Measurements from ENCODE around the gene KLHL24.

KLHL24 gene

DNA sequence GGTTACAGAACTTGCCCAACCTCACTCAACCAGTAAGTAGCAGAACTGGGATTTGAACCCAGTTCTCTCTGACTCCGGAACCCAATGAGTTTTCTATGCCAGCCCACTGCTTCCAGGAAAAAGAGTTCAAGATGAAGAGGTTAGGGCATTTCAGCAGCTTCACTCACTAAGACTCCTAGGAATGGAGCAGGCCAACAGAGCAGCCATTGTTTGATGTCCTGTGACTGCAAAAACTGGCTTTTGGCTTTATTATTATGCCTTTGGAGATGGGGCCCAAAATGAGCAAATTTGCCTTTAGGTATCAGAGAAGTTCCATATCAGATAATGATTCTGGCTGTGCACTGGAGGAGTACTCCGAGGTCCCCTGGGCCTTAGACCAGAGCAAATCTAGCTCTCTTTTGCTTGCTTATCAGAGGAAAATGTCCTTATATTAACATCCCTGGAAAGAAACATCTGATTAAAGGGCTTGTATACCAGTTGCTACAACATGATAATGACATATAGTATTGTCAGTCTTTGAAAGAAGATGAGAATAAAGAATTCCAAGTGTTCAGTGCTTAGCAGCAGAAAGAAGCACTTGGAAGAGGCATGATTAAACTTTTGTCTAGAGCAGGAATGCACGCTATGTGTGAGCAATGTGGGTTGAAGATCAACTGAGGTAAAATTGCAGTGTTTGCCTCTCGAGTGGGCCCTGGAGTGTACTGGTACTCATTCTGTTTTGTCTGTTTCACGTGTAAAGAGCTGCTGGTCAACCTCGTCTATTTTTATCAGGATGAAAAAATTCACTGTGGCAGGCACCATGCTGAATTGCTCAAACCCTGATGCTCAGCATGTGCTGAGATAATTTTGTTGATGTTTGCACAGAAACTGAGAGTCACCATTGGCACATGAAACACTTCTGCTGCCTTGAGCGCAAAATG is 21.8 kb upstream of the KLHL24 start:
- Histone ChIP-seq H3K4me2 (ENCODE audit: low read length) (no peak overlapping the region), H3K4me1 (ENCODE audit: insufficient read depth, low read length, severe bottlenecking) (peaks cover 6% of the 10 kb centered on the region), H4K20me1 (ENCODE audit: insufficient read depth, low read length) (no peaks in the 10 kb centered on the region), H3K27ac (ENCODE audit: low read depth, low read length, poor library complexity, severe bottlenecking) (no peak overlapping the region), H3K36me3 (ENCODE audit: insufficient read depth, low read length) (no peaks in the 10 kb centered on the region), H3K9me3 (ENCODE audit: low read length) (no peaks in the 10 kb centered on the region), H3K4me3 (ENCODE audit: low read depth, low read length, poor library complexity, severe bottlenecking) (no peak overlapping the region), H3K79me2 (ENCODE audit: insufficient read depth, low read length) (no peaks in the 10 kb centered on the region), H3F3A (ENCODE audit: insufficient read depth, low read length) (no peaks in the 10 kb centered on the region), H3K9ac (ENCODE audit: low read length) (no peak overlapping the region), H2AFZ (ENCODE audit: low read length) (peak overlapping the region; percentile 67; the same call in 1 of the 2 replicates), H3K27me3 (ENCODE audit: insufficient read depth, low read length) (no peaks in the 10 kb centered on the region), H3K9me2 (ENCODE audit: low read depth, low read length) (no peaks in the 10 kb centered on the region)
- TF ChIP-seq, protein P1, sequence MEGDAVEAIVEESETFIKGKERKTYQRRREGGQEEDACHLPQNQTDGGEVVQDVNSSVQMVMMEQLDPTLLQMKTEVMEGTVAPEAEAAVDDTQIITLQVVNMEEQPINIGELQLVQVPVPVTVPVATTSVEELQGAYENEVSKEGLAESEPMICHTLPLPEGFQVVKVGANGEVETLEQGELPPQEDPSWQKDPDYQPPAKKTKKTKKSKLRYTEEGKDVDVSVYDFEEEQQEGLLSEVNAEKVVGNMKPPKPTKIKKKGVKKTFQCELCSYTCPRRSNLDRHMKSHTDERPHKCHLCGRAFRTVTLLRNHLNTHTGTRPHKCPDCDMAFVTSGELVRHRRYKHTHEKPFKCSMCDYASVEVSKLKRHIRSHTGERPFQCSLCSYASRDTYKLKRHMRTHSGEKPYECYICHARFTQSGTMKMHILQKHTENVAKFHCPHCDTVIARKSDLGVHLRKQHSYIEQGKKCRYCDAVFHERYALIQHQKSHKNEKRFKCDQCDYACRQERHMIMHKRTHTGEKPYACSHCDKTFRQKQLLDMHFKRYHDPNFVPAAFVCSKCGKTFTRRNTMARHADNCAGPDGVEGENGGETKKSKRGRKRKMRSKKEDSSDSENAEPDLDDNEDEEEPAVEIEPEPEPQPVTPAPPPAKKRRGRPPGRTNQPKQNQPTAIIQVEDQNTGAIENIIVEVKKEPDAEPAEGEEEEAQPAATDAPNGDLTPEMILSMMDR (IDR thresholded peaks at IDR 0.05; ENCODE audit: low read length): no peak
- TF ChIP-seq EZH2 (IDR thresholded peaks at IDR 0.05; ENCODE audit: borderline replicate concordance, low read length): no peak

DNA sequence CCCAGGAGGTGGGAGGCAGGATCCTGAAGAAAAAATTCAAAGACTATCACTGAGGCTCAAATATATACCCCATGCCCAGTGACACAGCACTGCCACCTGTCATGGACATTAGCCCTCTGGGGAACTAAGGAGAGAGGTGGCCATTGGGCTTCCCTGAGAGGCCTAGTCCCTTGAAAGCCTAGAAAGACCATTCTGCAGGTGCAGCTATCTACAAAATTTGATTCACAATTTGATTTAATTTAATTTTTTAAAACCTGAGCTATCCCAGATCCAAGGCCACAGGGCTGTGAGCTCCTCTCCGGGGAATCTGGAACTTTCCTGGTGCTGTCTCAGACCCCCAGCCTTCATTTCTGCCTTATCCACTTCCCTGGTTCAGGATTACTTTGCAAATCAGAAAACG is 16.9 kb upstream of the KLHL24 start:
- Histone ChIP-seq H3K4me2 (ENCODE audit: low read length) (no peak overlapping the region), H3K4me1 (ENCODE audit: insufficient read depth, low read length, severe bottlenecking) (peaks cover 6% of the 10 kb centered on the region), H3K27ac (ENCODE audit: low read depth, low read length, poor library complexity, severe bottlenecking) (no peak overlapping the region), H3K9me2 (ENCODE audit: low read depth, low read length) (no peaks in the 10 kb centered on the region), H3K9me3 (ENCODE audit: low read length) (0 out of 2 replicates have a peak, but pooled peaks cover 3% of the 10 kb centered on the region), H2AFZ (ENCODE audit: low read length) (no peak overlapping the region), H3K4me3 (ENCODE audit: low read depth, low read length, poor library complexity, severe bottlenecking) (no peak overlapping the region), H3K79me2 (ENCODE audit: insufficient read depth, low read length) (no peaks in the 10 kb centered on the region), H3K27me3 (ENCODE audit: insufficient read depth, low read length) (no peaks in the 10 kb centered on the region), H4K20me1 (ENCODE audit: insufficient read depth, low read length) (no peaks in the 10 kb centered on the region), H3F3A (ENCODE audit: insufficient read depth, low read length) (no peaks in the 10 kb centered on the region), H3K36me3 (ENCODE audit: insufficient read depth, low read length) (no peaks in the 10 kb centered on the region; the same call in 1 of the 2 replicates), H3K9ac (ENCODE audit: low read length) (no peak overlapping the region)
- TF ChIP-seq, protein P1 (IDR thresholded peaks at IDR 0.05; ENCODE audit: low read length): no peak
- no peak for TF ChIP-seq EZH2 (IDR thresholded peaks at IDR 0.05; ENCODE audit: borderline replicate concordance, low read length)

DNA sequence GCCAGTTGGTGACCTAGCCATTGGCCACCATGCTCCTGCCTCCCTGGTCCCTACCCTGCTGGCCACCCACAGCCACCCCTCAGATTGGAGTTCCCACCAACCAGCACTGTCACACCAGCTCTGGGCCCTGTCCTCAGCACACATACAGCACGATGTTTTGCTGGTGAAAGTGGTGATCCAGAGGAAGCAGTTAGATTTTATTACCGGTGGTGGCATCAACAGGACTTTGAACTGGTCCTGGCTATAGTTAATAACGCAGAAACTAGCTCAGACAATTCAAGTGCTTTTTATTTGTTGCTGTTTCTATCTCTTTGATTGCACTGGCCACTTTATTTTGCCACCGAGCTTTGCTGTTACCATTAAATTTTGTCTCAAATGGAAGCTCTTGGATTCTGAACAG is 16.4 kb upstream of the KLHL24 start:
- Histone ChIP-seq H3K9me2 (ENCODE audit: low read depth, low read length) (no peaks in the 10 kb centered on the region), H2AFZ (ENCODE audit: low read length) (no peak overlapping the region), H3K4me3 (ENCODE audit: low read depth, low read length, poor library complexity, severe bottlenecking) (no peak overlapping the region), H3K4me2 (ENCODE audit: low read length) (no peak overlapping the region), H4K20me1 (ENCODE audit: insufficient read depth, low read length) (no peaks in the 10 kb centered on the region), H3K9ac (ENCODE audit: low read length) (no peak overlapping the region), H3K9me3 (ENCODE audit: low read length) (0 out of 2 replicates have a peak, but pooled peaks cover 3% of the 10 kb centered on the region), H3K27me3 (ENCODE audit: insufficient read depth, low read length) (no peaks in the 10 kb centered on the region), H3K27ac (ENCODE audit: low read depth, low read length, poor library complexity, severe bottlenecking) (no peak overlapping the region), H3K4me1 (ENCODE audit: insufficient read depth, low read length, severe bottlenecking) (peaks cover 1% of the 10 kb centered on the region), H3K36me3 (ENCODE audit: insufficient read depth, low read length) (no peaks in the 10 kb centered on the region; the same call in 1 of the 2 replicates), H3F3A (ENCODE audit: insufficient read depth, low read length) (no peaks in the 10 kb centered on the region), H3K79me2 (ENCODE audit: insufficient read depth, low read length) (no peaks in the 10 kb centered on the region)
- TF ChIP-seq, protein P1 (IDR thresholded peaks at IDR 0.05; ENCODE audit: low read length): no peak
